ENCODE data around the gene BCL7B. TPM values are rescaled to one million over a fixed set of nuclear protein-coding genes. Genes with fewer than 3 reads are reported as not detected.

BCL7B gene
- total RNA-seq, 1 experiment from 2014 or later, result 41.0 TPM

DNA sequence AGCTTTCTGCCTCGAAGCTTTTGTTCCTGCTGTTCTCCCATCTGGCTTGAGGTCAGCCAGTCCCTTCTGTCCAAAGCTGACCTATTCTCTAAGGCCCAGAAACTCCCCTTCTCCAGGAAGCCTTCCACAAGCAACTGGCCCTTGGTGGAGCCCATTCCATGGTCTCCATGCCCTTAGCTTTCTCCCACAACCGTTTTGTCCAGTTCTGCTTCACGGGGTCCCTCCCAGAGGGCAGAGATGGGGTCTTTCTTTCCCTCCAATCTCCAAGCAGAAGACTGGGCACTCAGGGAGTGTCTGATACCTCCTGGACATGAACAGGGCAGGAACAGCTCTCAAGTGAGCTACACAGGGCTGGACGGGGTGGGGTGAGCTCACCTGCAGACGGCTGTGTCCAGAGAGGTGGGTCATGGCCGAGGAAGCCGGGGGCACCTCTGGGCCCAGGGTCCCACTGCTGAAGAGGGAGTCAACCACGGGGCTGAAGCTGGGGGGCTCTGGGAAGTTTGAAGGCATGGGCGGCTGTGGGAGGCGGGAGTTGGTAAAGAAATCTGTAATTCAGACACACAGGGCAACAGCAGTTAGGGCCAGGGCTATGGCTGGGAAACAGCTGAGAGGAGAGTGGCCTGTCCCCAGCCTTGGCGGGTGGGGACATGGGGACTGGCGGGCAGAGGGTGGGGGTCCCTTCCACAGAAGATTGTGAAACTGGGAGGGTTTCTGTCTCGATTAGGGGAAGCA, 41.8 kb upstream of the BCL7B start:
- Histone ChIP-seq H3K9me3 (ENCODE audit: low read length) (no peaks in the 10 kb centered on the region), H3K9me2 (replicated peaks; ENCODE audit: low read length) (no peaks in the 10 kb centered on the region), H3K4me2 (ENCODE audit: low read length) (no peak overlapping the region), H3K4me1 (ENCODE audit: insufficient read depth, low read length) (no peaks in the 10 kb centered on the region), H3K27me3 (ENCODE audit: low read length) (no peaks in the 10 kb centered on the region), H3K4me3 (ENCODE audit: low read length) (no peak overlapping the region), H3K36me3 (ENCODE audit: low read depth, low read length) (no peaks in the 10 kb centered on the region), H2AFZ (ENCODE audit: low read length) (no peak overlapping the region), H3F3A (ENCODE audit: low read length, unreplicated experiment) (no peaks in the 10 kb centered on the region), H3K27ac (ENCODE audit: low read length) (no peak overlapping the region), H3K9ac (ENCODE audit: low read length) (no peak overlapping the region), H4K20me1 (ENCODE audit: low read length) (no peaks in the 10 kb centered on the region), H3K79me2 (ENCODE audit: low read length) (no peaks in the 10 kb centered on the region)
- no peak for DNase-seq
- ChIA-PET CTCF (no interaction called here), POLR2A (ENCODE audit: unreplicated experiment) (interaction anchor here (0.6 to 0.7 kb wide), 2 partner anchors 46 kb away, joined by 3 read pairs; no protein-coding TSS in a partner anchor)
- no TSS peak for BruUV-seq (replicated peaks)
- TF ChIP-seq CTCF (conservative IDR thresholded peaks at IDR 0.05; ENCODE audit: low read depth, low read length), result no peak
- no peak for TF ChIP-seq EZH2 (IDR thresholded peaks at IDR 0.05; ENCODE audit: low read length, unreplicated experiment)
- no peak for ATAC-seq
- intact Hi-C loops (cut with micrococcal nuclease), result no loop called here

GRCh38 chr7:73597978-73598782, 40.7 kb upstream of the BCL7B start:
- CTCF ChIA-PET, result no interaction called here
- Histone ChIP-seq H3K4me1 (ENCODE audit: insufficient read depth, low read length) (no peaks in the 10 kb centered on the region), H3K27ac (ENCODE audit: low read length) (no peak overlapping the region), H3K4me3 (ENCODE audit: low read length) (no peak overlapping the region), H3K4me2 (ENCODE audit: low read length) (no peak overlapping the region), H2AFZ (ENCODE audit: low read length) (no peak overlapping the region), H3K36me3 (ENCODE audit: low read depth, low read length) (no peaks in the 10 kb centered on the region), H4K20me1 (ENCODE audit: low read length) (no peaks in the 10 kb centered on the region), H3K9ac (ENCODE audit: low read length) (no peak overlapping the region), H3K9me2 (replicated peaks; ENCODE audit: low read length) (no peaks in the 10 kb centered on the region), H3F3A (ENCODE audit: low read length, unreplicated experiment) (no peaks in the 10 kb centered on the region), H3K27me3 (ENCODE audit: low read length) (no peaks in the 10 kb centered on the region), H3K79me2 (ENCODE audit: low read length) (no peaks in the 10 kb centered on the region), H3K9me3 (ENCODE audit: low read length) (no peaks in the 10 kb centered on the region)
- DNase-seq (no peak), ATAC-seq (no peak)
- no peak for TF ChIP-seq CTCF (conservative IDR thresholded peaks at IDR 0.05; ENCODE audit: low read depth, low read length)
- TF ChIP-seq EZH2 (IDR thresholded peaks at IDR 0.05; ENCODE audit: low read length, unreplicated experiment), result no peak
- TF ChIP-seq EZH2phosphoT487 (IDR thresholded peaks at IDR 0.05; ENCODE audit: borderline replicate concordance, low read length), result no peak
- BruUV-seq (replicated peaks), result no TSS peak
- intact Hi-C loops (cut with micrococcal nuclease), result no loop called here
- POLR2A ChIA-PET (ENCODE audit: unreplicated experiment), result no interaction called here

All from PC-3 (cell line).